Inflammatory macrophage treated with lipopolysaccharide for 1 hour (primary cell): Measurements from ENCODE around the gene SELENOH.

Source experiments
- DNase-seq, 2 donors: peaks; one replicate each; pipeline ENCODE4 v3.0.0-alpha.2; 2020 to 2022

The SELENOH gene

DNA sequence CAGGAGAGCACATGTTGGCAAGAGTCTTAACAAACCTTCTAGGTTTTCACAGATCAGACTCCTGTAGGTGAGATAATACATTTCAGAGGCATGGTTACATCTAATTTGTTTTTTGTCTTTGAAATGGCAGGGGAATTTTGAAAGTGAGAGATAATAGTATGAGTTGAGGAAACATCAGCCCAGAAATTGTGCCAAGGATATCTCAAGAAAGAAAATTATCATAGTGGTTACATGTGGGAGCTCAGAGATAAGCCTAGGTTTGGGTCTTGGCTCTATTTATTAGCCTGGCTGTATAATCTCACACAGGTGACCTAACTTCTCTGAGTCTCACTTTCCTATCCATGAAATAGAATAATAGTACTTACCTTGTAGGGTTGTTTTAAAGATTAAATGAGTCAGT, 9.9 kb downstream of the SELENOH start:
- DNase-seq = no peak

DNA sequence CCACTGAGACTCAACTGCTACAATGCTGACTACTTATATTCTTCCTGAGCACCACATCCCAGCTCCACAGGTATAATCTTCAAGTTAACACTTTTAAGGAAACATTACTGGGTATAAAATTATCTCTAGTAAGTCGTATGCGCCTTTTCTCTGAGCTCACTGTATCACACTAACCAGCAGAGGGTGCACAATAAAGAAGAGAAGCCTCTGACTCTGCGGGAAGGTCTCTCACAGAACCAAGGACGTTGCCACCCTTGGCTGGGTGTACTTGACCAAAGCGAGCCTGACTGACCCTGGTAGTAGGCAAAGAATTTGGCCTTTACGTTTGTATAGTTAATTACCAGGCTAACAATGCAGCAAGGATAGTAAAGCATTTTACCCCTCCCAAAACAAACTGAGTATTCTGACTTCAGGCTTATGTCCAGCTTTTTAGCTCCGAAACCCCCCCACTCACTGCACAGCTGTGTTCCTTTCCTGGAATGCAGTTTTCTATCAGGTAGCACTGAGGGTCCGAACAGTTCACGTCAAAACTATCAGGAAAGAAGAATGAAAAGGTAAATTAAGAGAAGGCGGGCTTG, 10.5 kb downstream of the SELENOH start, which contains the start of gene BTBD18:
Gene BTBD18 (minus strand): TSS at position 144 of the 578 bp plus-strand sequence. CDS start 631 bp downstream, outside the sequence.
- peak; percentile 21 to 34 for DNase-seq

DNA sequence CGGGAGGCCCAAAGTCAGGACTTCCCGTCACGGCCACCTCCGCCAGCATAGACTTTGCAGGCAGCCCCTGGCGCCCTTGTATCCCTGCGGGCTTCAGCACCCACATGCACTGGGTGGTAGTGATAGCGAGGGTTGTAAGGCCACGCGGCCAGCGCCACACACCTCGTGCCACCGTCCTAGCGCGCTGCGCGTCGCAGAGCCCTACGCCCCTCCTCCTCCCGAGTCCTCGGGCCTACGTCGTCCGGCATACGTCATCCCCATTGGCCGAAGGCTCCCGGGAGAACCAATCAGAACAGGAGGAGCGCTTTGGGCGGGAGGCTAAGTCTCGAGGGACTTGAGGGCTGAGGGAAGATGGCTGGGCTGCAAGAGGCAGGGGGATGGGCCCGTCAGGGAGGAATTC, 11.7 kb downstream of the SELENOH start:
- DNase-seq = no peak

DNA sequence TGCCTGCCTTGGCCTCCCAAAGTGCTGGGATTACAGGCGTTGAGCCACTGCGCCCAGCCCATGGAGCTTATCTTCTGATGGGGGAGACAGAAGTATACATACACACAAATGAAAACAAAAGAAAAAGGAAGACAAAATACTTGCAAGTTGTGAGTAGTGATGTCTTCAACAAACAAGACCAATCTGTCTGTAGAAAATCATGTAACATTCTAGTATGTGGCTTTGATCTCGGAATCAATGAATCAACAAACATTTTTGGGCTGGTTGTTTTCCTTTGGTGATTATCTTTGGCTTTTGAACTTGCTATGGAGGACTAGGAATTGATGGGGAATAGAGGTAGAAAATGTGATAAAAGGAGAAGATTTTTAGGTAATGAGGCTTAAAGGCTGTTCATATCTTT, 16.9 kb downstream of the SELENOH start:
- DNase-seq = no peak

DNA sequence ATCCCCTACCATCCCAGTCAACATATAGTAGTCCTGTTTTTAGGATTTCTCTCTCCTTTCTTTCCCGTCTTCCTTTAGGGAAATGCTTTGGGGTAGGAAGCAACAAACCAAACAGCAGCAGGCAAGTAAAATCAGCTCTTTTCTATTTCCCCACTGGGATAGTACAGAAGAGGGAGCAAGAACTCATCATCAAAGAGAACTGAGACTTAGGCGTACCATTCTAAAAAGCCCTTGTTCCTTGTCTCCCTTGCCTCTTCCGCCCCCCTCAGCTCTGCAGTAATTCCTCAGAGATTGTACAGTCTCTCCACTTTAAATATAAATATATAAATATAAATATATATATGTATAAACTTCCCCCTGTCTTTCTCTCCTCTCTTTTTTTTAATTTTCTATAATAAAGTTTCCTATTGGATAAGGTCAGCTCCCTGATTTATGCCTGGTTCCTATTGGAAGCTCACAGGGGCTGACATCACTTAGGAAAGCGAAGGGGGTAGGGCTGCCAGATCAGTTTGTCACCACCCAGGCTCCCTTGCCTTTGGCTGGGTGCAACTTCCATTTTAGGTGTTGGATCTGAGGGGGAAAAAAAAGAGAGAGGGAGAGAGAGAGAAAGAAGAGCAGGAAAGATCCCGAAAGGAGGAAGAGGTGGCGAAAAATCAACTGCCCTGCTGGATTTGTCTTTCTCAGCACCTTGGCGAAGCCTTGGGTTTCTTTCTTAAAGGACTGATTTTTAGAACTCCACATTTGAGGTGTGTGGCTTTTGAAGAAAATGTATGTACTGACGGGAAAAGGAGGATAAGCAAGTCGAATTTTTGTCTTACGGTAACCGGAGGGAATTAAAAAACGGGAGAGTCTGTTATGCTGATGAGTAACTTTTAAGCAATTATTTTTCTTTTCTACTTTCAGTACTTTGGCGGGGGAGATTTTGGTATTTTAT, 20.3 kb downstream of the SELENOH start, which contains the start of gene CTNND1:
Gene CTNND1 (plus strand): TSS at position 502 of the 934 bp plus-strand sequence. CDS start 29,677 bp downstream, outside the sequence.
- DNase-seq = peak; percentile 93 to 94

DNA sequence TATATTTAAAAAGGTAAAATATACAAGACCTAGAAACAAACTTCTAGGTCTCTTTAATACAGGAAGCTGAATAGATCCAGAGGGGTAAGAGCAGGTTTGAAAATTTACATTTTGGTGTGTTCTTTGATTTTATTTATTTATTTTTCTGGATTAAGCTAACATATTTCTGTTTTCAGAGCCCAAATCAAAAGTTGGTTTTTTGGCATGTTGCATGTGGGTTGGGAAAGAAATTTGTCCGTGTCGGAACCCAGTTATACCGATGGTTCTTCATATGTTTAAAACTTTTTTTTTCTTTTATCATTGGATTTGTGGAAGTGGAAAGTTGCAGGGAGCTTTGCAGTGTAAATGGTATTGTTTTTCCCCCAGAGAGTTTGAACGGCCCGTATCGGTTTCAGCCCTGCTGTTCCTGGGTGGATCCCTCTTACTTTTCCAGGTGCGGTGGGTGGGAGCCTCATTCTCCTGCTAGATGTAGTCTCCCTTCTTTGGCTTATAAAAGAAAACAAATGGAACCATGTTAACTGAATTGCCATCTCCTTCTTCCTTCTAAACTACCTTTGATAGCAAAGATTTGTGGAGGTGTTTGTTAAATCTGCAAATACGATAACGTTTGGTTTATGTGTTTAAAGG, 21.1 kb downstream of the SELENOH start:
- DNase-seq = no peak

DNA sequence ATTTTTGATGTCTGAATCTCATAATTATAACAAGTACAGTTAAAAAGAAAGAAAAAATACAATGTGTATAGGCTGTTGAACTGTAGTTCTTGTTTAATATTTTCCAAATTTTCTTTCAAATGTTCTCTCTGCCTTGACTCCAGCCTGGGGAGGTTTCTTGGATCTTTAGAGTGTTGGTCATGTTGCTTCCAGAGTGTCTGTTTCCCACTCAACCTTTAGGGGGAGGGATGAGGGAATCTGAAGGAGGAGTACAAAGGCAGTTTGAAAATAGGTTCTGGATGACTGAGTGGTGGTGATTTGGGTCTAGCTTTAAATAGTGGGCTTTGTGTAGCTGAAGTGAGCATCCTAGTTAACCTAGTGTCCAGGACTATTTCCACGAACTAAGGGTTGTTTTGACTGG, 22.3 kb downstream of the SELENOH start:
- no peak for DNase-seq

DNA sequence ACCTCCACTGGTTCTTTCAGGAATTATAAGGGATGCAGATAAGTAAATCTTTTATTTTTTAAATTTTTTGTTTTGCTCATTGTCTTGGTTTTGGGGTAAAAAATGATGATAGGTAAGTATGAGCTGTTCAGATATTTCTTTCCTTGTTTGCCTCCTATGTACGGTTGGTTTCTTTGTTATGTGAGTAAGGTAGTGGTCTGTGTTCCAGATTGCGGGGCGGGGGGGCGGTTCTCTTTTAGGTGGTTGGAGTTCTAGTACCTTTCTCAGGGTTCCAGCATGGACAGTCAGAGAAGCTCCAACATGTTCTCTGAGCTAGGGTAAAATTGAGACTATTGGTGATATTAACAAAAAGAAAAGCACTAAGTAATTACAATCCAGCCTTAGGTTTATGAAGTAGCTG, 22.7 kb downstream of the SELENOH start:
- no peak for DNase-seq

DNA sequence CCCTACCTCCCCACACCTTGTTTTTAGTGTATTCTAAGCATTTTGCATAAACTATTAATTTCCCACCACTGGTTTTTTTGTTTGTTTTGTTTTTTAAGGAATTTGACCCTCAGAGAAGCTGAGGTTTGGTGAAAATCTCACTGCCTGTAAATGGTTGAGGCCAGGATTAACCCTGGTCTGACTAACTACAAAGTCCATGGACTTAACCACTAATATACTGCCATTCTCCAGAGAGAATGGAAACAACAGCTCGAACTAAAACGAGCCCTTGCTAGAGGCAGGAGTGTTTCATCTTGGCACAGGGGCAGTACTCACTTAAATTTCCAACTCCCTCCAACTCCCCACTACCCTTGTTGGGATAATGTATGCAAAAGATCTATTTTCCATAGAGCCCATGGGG, 23.3 kb downstream of the SELENOH start:
- DNase-seq = no peak

DNA sequence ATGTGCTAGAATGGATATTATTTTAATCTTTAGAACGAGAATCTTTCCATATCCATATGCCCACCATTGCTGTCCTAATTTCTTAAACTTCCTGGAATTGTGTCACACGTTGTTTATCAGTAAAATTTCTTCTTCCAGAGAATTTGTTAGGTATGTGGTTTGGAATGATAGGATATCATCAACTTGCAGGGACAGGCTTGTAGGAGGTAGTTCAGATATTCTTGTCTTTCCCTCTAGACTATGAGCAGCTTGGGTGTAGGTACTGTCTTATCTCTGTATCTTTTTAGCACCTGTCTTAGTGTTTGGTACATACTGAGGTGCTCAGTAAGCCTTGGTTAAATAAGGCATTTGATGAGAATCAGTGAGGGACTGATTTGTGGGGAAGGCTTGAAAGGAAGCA, 23.7 kb downstream of the SELENOH start:
- DNase-seq = no peak

DNA sequence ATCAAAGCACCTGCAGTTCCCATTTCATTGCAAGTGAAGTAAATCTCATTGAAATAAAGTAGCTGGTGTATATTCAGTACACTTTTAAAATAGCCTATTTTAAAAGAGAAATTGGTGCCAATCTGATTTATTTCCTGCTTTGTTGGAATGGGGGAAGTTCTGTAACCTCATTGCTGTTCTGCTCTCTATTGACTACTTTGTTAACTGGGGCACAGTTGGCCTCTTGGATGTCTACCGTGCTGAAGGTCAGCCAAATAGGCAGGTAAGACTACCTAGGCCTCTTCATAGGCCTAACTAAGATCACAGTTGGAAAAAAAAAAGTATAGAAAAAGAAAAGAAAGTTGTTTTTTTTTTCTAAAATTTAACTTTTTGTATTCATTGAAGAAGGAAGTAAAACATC, 29.5 kb downstream of the SELENOH start:
- DNase-seq = no peak

DNA sequence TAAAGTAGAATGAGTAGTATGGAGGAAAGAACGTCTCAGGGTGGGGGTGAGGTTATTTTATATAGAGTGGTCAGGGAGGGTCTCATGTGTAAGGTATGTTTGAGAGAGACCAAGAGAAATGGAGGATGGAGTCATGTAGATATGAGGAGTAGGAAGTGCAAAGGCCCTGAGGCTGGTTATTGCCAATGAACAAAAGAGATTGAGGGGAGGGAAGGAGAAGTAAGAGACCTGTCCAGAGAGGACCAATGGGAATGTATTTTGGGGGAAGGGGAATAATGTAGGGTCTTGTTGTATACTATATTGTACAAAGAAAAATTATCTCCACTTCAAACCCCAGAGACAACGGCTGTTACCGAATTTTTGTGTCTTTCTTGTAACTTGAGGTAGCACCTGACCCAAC, 30.1 kb downstream of the SELENOH start:
- no peak for DNase-seq

DNA sequence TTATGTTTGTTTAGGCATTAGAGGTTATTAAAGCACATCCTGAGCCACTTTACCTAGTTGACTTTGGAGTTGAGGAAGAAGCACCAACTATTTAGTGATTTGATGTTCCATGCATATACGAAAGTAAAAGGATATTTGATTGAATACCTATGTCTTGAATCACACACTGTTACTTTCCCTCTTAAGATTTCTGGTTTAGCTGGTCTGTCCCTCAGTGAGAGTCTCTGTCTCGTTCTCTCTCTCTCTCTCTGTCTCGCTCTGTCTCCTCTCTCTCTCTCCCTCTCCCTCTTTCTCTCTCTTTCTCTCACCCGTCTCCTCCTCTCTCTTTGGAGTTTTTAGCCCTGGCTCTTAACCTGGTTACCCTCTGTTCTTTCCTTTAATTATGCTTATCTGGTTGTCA, 31.3 kb downstream of the SELENOH start:
- no peak for DNase-seq

DNA sequence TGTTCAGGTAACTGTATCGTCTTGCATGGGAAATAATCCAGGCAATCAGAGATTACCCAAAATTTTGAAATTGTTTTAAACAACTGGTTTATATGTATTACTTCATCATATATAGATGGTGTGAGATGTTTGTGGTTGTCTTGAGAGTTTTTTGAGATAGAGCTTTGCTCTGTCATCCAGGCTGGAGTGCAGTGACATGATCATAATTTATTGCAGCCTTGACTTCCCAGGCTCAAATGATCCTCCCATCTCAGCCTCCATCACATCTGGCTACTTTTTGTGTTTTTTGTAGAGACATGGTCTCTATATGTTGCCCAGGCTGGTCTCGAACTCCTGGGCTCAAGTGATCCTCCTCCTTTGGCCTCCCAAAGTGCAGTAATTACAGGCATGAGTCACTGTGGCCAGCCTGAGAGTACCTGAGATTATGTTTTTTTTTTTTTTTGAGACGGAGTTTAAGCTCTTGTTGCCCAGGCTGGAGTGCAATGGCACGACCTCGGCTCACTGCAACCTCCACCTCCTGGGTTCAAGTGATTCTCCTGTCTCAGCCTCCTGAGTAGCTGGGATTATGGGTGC, 31.8 kb downstream of the SELENOH start:
- no peak for DNase-seq

DNA sequence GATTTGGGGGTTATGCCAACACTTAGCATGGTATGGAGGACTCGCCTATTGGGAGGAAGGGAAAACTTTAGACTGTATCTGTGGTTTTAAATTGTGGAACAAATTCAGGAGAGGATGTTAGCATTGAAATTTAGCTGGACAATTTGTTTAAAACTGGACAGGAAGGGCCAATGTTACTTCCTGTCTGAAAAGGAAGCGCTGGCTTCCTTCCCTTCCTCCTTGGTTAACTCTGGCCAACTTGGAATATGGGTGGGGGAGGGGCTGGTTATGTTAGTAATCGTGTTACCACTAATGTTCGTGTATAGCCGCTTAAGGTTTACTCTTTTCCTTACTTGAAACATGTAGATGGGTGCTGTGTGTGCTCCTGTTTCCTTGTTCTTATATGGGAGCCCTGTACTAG, 34.2 kb downstream of the SELENOH start:
- no peak for DNase-seq

DNA sequence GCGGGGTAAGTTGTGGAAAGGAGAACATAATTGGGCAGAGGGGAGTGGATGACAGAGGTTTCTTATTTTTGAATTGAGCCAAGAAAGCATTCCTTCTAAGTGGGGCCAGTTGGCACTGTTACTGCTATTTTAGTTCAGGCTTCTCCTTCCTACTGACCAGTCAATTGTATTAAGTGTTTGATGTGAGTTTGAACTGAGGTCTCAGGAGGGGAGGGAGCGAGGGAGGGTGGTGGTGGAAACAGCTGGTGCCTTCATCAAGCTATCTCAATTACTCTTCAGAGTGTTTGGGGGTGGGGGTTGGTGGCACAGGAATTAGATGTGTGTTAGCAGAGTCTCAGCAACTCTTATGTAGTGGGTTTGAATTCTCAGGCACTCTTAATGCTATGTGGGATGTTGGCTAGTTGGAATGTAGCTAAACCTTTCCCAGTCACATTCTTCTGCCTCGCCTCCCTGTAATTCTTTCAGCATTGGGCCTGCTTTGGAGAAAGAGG, 34.8 kb downstream of the SELENOH start:
- no peak for DNase-seq

DNA sequence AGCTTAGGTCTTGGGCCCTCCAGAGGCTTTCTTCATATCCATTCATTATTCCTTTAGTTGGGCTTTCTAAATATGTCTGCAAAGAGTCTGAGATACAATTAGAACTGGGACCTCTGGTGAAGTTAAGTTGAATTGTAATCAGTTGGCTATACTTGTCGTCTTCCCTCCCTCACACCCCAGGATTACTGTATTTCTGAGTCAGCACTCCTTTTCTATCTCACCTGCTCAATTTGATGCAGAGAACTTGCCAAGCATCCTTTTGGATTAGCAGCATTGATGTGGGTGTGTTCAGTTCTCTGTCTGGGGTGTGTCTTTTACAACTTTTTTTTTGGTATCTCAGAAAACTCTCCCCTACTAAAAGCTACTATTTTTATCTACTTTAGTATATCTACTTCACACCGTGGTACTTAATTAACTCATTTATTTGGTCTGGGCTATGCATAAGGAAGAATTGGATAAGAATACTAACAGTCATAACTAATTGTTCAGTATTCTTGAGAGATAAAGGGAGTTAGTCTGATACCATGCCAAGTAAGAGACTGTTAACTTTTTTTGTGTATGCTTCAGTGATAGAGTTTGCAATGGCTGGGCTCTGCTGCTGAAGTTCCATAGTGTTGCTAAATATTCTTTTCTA, 35.4 kb downstream of the SELENOH start:
- DNase-seq = no peak

DNA sequence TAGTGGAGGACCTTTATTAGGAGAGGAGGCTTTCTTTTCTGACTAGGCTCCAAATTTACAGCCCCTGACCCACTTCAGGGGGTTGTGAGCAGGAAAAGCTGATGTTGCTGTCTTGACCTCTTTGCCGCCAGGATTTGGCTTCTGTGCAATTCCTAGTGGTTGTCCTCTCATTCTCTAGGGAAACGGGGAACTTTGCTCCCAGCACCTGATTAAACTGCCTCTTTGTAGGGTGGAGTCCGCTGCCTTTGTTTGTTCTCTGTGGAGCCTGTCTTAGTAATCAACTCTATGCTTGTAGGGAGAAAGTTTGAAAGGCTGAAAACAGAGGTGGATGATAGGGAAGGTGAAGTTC, 36.7 kb downstream of the SELENOH start:
- DNase-seq = no peak

DNA sequence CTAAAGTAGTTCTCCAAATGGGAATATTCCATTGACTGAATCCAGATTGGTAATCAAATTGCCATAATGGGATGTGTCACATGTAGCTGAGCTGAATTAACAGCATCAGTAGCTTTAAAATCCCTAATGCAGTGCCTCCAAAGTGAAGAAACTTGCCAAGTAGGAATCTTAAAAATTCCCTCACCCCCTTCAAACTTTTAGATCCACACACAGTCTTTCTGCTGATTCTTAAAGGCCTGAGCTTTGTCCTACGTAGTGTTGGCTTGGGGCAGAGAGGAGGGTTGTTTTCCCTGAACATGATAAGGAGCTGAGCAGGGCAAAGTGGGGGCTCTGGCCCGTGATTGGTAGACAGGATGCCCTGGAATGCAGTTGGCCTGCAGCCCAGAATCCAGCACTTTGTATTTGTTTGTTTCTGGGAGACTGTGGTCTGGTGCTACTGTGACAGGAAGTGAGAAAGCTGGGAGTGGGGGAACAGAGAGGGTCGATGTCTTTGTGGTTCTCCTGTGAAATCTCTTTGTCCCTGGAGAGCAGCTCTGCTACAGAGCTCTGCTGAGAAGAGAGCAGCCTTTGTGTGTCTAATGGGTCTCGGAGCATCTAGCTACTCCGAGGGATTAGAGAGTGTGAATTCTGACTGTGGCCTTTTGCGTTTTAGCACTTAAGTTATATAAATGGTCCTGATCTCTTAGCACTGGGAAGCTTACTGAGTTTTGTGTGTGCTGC, 37.2 kb downstream of the SELENOH start:
- no peak for DNase-seq

DNA sequence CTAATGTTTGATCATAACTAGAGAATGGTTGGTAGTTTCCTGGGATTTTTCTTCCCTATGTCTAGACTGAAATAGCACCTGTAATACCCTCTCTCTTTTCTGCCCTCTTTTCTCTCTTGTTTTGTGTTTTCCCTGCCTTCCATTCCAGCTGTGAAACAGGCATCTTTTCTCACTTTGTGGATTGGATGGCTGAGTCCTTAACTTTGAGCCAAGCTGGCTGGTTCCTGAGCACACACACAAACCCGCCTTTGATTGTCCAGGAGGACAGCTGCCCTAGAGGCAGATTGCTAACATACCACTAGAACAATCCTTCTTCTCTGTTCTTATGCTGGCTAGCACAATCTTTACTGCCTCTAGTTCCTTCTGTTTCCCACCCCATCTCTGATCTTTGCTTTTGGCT, 38.0 kb downstream of the SELENOH start:
- no peak for DNase-seq

DNA sequence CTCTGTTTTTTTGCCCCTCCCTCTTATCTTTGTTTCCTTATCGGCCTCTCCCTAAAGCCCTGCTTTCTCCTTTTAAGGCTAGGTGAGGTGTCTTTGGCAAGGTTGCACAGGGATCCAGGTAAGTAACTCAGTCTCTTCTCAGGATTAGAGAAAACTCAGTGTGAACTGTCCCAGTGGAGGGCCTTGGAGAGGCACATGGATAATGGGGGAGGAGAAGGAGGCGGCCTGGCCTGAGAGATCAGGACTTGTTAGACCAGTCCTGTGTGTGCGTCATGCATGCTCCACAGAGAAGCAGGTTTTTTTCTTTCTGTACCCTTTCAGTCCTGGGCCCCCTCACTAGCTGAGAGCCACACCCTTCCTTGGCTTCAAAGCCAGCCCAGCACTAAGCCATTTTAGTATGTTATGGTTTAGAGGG, 40.2 kb downstream of the SELENOH start:
- DNase-seq = no peak

DNA sequence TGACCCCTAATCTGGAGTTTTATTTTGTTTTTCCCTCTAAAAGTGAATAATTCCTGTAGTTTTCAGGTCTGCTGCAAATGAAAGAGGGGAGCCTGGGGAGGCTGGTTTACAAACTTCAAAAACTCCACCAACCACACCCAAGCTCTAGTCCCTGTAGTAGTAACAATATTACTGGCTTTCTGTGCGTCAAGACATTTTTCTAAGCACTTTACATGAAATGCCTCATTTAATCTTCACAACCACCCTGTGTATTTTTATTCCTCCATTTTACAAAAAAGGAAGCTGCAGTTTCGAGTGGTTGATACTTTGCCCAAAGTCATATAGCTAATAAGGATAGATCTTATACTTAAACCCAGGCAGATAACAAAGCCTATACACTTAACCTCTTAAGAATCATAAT, 43.8 kb downstream of the SELENOH start:
- DNase-seq = peak in 1 of 2 donors; percentile 28
